ENCODE measurements around the gene MAPK8IP3.
"Not testable (repeated sequence)": the region's sequence is repeated elsewhere in the genome, so short reads cannot be mapped to it uniquely, and the experiment has no call there.

The MAPK8IP3 gene

GRCh38 chr16:1712791-1713261 is 6.8 kb downstream of the MAPK8IP3 start:
- DNase-seq (ENCODE audit: low read depth in 2 of 2): no peak

GRCh38 chr16:1713331-1713730 is 7.3 kb downstream of the MAPK8IP3 start:
- no peak for DNase-seq (ENCODE audit: low read depth in 2 of 2)

GRCh38 chr16:1713933-1714332 is 7.9 kb downstream of the MAPK8IP3 start:
- DNase-seq (ENCODE audit: low read depth in 2 of 2): no peak

- DNase-seq (ENCODE audit: low read depth in 2 of 2): no peak
Observed at GRCh38 chr16:1715220-1715619, 9.2 kb downstream of the MAPK8IP3 start.

- not testable (repeated sequence) for DNase-seq (ENCODE audit: low read depth in 2 of 2)
Observed at GRCh38 chr16:1718236-1718635, 12.2 kb downstream of the MAPK8IP3 start.

- not testable (repeated sequence) for DNase-seq (ENCODE audit: low read depth in 2 of 2)
Observed at GRCh38 chr16:1719559-1720229, 13.7 kb downstream of the MAPK8IP3 start.

GRCh38 chr16:1721372-1721771 is 15.4 kb downstream of the MAPK8IP3 start:
- DNase-seq (ENCODE audit: low read depth in 2 of 2): no peak

GRCh38 chr16:1723450-1724147 is 17.6 kb downstream of the MAPK8IP3 start:
- no peak for DNase-seq (ENCODE audit: low read depth in 2 of 2)

- DNase-seq (ENCODE audit: low read depth in 2 of 2): no peak
Observed at GRCh38 chr16:1724491-1724890, 18.5 kb downstream of the MAPK8IP3 start.

- no peak for DNase-seq (ENCODE audit: low read depth in 2 of 2)
Observed at GRCh38 chr16:1726661-1727502, 20.9 kb downstream of the MAPK8IP3 start.

GRCh38 chr16:1727651-1728624 is 21.9 kb downstream of the MAPK8IP3 start:
- no peak for DNase-seq (ENCODE audit: low read depth in 2 of 2)

- DNase-seq (ENCODE audit: low read depth in 2 of 2): no peak
Observed at GRCh38 chr16:1729026-1729425, 23.0 kb downstream of the MAPK8IP3 start.

GRCh38 chr16:1729445-1729844 is 23.4 kb downstream of the MAPK8IP3 start:
- DNase-seq (ENCODE audit: low read depth in 2 of 2): no peak

- DNase-seq (ENCODE audit: low read depth in 2 of 2): no peak
Observed at GRCh38 chr16:1731073-1731472, 25.1 kb downstream of the MAPK8IP3 start.

- no peak for DNase-seq (ENCODE audit: low read depth in 2 of 2)
Observed at GRCh38 chr16:1731603-1732002, 25.6 kb downstream of the MAPK8IP3 start.

- no peak for DNase-seq (ENCODE audit: low read depth in 2 of 2)
Observed at GRCh38 chr16:1732071-1732470, 26.1 kb downstream of the MAPK8IP3 start.

- not testable (repeated sequence) for DNase-seq (ENCODE audit: low read depth in 2 of 2)
Observed at GRCh38 chr16:1732551-1732987, 26.6 kb downstream of the MAPK8IP3 start.

- DNase-seq (ENCODE audit: low read depth in 2 of 2): no peak
Observed at GRCh38 chr16:1734123-1734522, 28.1 kb downstream of the MAPK8IP3 start.

- DNase-seq (ENCODE audit: low read depth in 2 of 2): no peak
Observed at GRCh38 chr16:1734816-1735215, 28.8 kb downstream of the MAPK8IP3 start.

GRCh38 chr16:1740234-1740633 is 34.2 kb downstream of the MAPK8IP3 start:
- no peak for DNase-seq (ENCODE audit: low read depth in 2 of 2)

Data from stimulated activated CD8-positive, alpha-beta memory T cell treated with anti-CD3 and anti-CD28 coated beads, Interleukin-2, amount 100 ng/mL, for 48 hours (primary cell).